GM18519 (cell line): Measurements from ENCODE around the gene GNL2.

Experiments
- ATAC-seq: cut with Tn5 transposase; IDR thresholded peaks from one replicate; pipeline ENCODE4 v1.9.1; 2021; ENCODE audit warnings: mild to moderate bottlenecking, moderate library complexity; ENCODE audit not compliant: unreplicated experiment, low FRiP score

Gene GNL2

GRCh38 chr1:37595440-37596181 is at the start of gene GNL2:
Gene GNL2 (minus strand): TSS chr1:37595937. CDS start chr1:37595822, 115 bp downstream.
- ATAC-seq, result peak; percentile 93

DNA sequence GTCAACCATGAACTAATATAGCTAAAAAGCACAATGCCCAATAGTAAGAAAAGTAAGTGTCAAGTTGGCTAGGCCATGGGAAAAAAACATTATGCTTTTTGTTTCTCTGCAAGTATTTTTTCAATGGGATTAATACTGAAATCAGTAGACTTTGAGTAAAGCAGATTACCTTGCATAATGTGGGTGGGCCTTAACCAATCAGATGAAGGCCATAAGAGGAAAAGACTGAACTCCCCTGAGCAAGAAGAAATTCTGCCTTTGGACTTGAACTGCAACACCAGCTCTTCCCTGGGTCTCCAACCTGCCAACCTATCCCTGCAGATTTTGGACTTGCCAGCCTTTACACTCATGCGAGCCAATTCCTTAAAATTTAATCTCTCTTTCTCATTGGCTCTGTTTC is 45.3 kb upstream of the GNL2 start:
- no peak for ATAC-seq

GRCh38 chr1:37636435-37636834 is 40.7 kb upstream of the GNL2 start:
- ATAC-seq, result no peak

DNA sequence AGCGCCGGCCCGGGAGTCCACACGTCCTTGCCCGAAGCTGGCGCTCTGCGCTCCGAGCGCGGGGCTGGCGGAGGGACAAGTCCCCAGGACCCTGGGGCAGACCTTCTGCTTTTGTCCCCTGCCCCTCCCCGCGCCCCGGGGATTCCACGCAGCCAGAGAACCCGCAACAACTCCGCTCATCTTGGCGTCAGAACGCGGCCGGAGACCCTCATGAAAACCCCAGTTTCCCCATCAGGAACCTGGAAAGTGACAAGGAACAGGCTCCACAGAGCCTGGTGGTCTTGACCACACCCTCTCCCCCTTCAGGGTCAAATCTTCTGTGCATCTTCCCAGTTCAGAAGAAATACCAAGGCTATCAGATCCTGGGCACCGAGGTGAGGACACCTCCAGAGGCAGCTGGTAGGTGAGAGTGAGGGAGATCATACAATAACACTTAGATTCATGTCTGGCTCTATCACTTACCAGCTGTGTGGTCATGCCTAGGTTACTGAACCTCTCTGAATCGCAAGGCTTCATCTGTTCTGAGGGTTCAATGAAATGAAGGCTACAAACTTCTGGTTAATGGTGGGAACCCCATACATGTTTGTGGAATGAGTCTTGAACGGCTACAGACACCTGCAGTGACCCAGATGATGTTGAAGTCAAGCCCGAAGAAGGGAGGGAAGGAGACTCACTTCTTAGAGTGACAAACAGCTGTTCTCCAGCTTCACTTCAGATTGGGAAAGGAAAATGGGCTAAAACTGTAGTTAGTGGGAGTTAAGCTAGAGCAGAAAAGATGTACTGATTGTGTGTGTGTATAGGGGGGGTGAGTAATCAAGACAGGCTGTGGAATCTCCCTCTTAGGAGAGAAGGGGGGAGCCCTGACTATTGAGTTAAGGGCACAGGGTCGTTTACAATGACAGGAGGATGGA is 39.5 kb upstream of the GNL2 start:
- ATAC-seq, result no peak

DNA sequence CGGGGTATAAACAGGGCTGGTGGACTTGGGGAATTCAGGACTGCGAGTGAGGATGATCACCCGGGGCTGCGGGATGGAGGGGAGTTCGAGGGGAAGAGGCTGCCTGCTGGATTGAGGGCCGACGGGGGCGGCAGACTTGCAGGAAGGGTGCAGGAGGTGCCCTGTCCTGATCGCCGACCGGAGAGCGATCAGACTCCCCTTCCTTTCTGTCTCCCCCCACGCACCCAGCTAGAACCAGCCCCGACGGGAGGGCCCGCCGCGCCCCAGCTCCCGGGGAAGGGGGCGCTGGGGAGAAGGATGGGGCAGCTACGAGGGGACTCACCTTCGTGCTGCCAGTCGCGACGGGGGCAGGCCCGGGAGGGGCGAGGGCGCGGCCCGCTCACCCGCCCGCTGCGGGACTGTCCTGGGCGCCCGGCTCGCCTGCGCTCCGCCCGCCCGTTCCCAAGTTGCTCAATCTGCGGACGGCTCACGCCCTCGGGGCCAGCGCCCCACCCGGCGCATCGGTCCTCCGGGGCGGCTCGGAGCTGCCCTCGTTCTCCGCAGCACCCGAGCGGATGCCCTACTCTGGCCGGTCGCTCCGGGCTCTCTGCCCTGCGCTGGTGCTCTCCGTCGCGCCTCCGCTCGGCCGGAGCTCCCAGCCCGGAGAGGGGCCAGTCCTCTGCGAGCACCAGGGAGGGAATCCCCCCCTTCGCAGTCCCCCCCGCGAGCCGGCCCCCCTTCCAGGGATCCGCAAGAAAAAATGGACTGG is 38.7 kb upstream of the GNL2 start, which contains the start of gene RSPO1:
Gene RSPO1, minus strand, starts transcription at position 649 of the 748 bp plus-strand sequence. CDS start 5,231 bp downstream, outside the sequence.
- no peak for ATAC-seq

DNA sequence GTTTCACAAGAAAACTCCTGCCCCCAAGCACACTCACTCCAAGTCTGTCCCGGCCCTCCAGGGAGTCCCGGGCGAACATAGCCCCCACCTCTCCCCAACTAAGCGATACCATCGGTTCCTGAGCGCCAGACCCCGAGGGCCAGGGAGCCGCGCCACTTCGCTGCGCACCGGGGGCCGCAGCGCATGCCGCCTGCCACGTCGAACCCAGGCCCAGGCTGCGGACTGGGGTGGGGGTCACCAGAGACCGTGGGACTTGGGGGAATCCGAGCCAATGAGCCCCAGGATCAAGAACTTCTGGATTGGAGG is 38.2 kb upstream of the GNL2 start:
- no peak for ATAC-seq

- ATAC-seq, result no peak
These were observed 37.6 kb upstream of the GNL2 start for GRCh38 chr1:37633040-37633937.

DNA sequence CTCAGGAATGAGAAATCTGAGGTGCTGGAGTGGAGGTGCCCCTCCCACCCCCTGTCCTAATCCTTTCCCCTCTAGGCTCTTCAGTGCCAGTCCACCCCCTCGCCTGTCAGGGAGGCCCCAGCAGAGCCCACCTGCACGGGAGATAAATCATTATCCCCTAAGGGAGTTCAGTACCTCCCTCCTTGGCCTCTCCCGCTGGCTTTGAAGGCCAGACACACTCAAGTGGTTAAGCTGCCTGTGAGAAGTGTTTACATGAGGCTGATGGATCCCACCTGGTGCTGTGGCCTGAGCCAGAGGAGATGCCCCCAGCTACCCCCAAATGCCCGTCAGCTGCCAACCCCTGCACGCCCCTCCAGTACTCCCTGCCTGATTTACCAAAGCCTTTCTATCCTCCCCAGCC is 35.3 kb upstream of the GNL2 start:
- no peak for ATAC-seq

GRCh38 chr1:37630426-37631028 is 34.8 kb upstream of the GNL2 start:
- no peak for ATAC-seq

DNA sequence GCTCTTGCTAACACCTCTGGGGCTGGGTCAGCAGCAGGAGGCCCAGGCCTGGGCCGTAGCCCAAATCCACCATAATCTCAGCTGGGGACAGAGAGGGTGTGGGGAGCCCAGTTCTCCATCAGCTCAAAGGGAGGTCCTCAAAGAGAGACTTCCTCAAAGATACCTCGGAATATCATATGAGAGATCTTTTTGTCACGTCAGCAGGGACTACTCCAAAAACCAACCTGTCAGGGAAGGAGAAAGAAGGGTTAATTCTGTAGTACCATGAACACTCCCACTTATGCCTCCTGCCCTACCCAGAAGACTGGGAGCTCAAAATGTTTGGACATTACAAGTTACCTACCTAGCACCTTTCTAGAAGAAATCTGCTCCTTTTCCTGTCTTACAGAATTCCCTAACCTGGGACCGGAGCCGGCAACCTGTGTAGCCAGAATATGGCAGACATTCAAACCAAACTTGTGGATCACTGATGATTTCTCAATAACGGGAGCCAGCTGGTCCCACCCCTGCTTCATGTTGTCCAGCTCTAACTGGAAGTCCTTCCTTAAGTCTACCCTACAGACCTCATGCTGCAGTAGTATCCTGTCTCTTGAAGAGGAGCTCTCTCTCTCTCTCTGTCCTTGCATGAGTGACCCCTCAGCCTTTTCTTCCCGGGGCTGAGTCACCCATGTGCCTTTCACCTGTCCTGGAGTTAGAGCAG is 34.1 kb upstream of the GNL2 start:
- no peak for ATAC-seq

- ATAC-seq, result no peak
These were observed 33.3 kb upstream of the GNL2 start for GRCh38 chr1:37629008-37629407.

DNA sequence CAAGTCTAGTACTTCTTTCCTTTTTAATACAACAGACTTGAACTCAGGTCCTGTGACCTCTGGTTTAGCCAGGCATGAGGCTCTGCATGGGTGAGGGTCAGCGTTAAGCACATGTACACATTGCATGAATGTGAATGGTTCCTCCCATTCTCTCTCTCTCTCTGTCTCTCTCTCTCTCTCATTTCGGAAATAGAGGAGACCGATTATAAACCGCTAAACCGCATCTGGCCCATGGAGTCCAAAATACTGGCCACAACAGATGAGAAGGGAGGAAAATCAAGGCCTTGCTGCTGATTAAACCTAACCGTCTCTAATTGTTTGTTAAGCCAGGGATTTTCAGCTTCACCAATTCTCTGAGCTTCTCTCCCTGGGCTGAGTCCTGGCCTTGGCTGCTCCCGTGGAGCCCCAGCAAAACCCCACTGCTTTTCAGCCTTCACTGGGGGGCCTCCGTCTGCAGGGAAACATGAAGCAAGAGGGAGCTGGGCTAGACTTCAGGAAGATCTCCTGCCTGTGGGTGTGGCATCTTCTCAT is 32.4 kb upstream of the GNL2 start:
- no peak for ATAC-seq

DNA sequence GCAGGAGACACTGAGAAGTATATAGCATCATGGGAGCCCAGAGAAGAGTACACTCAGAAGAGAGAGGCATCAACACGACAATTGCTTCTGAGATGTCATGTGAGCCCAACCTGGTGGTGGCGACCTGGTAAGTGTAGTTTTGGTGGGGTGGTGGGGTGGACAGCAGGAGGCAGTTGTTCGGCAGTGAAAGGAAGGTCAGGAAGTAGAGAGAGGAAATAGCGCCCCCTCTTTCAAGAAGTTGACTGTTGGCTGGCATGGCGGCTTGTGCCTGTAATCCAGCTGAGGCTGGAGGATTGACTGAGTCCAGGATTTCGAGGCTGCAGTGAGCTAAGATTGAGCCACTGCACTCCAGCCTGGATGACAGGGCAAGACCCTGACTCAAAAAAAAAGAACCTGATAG is 26.4 kb upstream of the GNL2 start:
- ATAC-seq, result no peak

DNA sequence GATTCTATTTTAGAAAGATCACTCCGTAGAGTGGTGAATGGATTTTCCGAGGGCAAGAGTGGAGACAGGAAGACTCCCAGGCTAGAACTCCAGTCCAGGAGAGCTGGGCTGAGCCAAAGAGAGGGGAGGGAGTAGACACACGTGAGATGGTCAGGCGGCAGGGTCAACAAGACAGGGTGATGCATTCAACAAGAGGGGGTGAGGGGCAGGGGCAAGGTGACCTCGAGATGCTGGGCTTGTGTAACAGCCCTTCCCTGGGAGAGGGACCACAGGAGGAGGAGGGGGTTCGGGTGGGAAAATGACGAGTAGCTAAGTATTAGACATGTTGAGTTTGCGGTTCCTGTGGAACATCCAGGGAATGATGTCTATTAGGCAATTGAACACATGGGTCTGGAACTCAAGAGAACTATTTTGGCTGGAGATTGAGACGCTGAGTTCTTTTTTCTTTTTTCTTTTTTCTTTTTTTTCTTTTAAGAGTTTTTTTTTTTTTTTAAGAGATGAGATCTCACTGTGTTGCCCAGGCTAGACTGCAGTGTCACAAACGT is 25.7 kb upstream of the GNL2 start:
- ATAC-seq, result no peak

DNA sequence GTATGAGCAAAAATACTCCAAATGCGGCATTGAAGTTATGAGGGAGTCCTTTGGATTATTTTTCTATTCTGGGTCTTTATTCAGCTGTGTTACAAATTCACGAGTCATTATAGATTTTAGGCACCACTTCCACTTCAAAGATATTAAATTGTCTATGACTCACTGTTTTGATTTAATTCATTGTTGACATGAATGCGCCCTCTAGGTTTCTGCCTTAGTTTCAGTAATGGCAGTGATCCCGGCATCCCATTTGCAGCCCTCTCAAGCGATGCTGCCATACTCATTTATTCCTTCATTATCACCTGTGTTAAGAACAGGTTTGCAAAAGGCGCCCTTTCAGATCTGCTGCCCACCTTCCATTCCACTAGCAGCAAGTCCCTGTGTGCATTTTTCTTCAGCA is 25.0 kb upstream of the GNL2 start:
- no peak for ATAC-seq

DNA sequence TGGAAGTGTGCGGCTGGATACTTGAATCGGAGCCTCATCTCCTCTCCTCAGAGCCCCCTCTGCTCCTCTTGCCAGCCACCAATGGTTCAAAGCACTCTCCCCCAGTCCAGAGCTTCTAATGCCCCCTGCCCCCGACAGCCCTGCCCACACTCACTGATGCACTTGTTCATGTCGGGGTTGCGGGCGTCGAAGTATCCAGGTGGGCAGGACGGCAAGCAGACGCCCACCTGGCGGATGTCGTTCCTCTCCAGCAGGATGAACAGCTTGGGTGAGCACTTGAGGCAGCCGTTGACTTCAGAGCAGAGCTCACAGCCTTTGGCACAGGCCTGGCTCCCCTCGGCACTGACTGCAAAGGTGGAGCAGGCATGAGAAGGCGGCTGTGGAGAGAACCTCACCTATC is 20.6 kb upstream of the GNL2 start:
- ATAC-seq, result no peak

DNA sequence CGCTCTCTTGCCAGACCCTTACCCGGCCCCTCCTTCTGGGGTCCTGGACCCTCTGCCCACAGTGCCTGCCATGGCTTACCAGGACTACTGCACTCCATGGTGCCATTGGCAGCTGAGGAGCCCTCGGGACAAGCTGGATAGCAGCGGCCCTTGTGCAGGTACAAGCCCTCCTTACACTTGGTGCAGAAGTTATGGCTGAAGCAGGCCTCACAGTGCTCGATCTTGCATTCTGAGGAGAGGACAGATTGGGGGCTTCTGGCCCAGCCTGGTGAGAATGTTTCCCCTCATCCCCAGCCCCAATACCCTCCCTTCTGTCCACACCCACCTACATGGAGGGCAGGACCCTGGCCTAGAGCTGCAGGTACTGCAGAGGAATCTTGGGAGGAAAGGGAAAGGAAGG is 18.4 kb upstream of the GNL2 start:
- no peak for ATAC-seq

DNA sequence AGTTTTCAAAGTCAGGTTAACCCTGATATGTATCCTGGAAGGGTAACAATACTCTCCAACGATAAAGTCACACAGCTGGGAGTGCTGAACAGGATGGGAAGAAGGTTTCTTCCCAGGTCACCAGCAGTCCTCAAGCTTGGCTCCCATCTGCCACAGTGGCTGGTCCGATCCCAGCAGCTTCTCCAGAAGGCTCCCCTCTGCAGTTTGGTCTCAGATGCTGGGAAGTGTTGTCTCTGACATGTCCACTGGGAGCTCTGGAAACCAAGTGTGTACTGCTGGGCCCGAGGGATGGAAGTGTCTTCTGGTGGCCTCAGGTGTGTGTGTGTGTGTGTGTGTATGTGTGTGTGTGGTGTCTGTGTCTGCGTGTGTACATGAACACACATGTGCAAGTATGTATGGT is 16.4 kb upstream of the GNL2 start:
- no peak for ATAC-seq

DNA sequence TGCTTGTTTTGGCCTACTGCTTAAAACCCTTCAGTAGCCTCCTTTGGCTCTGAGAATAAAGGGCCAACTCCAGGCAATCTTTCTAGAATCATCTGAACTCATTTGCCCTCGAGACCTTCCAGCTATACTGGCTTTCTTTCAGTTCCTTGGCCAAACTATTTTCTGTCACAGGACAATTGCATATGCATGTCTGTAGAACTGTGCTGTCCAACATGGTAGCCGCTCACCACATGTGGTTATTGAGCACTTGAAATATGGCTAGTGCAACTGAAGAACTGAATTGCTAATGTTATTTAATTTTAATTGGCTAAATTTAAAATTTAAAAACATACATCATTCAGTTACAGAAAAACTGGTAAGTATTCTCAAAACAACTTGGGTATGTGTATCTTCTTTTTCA is 14.3 kb upstream of the GNL2 start:
- no peak for ATAC-seq
